OCI-LY7 (cell line): Measurements from ENCODE around the gene ZNF212.

ENCODE experiments used
- EZH2phosphoT487 ChIP-seq: fragments of 200-600 bp; sonication (generic); IDR thresholded peaks from 2 replicates; pipeline ENCODE4 v1.6.1; 2018; ENCODE audit warnings: low read depth, borderline replicate concordance, mild to moderate bottlenecking, mixed run types, antibody characterized with exemption, low read length, moderate library complexity, mixed read lengths
- TF ChIP-seq, protein P1 (sequence below): fragments of 200-600 bp; sonication (generic); conservative IDR thresholded peaks from 2 replicates; pipeline ENCODE4 v1.5.1; 2014; ENCODE audit warnings: mild to moderate bottlenecking, antibody characterized with exemption, low read length, moderate library complexity, mixed read lengths

DNA sequence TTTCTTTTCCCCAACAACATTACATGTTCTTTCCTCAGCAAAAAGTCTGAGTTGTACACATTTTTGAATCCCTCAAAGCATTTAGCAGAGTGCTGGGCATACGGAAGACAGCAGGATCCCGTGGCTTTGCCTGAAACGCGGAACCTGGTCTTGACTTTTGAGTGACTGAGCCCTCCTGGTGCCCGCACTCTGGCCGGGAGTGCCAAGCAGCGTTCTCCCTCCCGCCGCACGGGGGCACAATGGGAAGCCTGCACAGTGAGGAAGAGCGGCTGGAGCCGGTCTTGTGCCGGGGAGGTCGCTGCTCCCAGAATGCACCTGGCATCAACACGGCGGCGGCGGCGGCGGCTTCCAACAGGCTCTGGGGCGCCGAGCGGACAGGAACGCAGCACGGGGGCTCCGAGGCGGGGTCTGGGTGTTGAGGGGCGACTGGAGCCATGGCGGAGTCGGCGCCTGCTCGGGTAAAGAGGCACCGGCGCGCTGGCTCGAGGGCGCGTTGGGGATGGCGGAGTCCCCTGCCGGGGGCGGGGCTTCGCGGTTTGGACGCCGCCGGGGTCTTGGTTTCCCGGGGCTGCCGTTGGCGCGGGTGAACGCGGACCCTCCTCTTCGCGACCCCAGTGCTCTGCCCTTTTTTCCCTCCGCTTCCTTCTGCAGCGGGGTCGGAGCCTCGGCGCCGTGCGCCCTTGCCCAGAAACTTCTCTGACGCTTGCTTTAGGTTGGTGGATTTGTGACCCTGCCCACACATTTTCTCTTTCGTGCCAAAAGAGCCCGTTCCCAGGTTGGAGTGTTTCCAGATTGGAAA lies at the start of gene ZNF212:
- TF ChIP-seq, protein P1, sequence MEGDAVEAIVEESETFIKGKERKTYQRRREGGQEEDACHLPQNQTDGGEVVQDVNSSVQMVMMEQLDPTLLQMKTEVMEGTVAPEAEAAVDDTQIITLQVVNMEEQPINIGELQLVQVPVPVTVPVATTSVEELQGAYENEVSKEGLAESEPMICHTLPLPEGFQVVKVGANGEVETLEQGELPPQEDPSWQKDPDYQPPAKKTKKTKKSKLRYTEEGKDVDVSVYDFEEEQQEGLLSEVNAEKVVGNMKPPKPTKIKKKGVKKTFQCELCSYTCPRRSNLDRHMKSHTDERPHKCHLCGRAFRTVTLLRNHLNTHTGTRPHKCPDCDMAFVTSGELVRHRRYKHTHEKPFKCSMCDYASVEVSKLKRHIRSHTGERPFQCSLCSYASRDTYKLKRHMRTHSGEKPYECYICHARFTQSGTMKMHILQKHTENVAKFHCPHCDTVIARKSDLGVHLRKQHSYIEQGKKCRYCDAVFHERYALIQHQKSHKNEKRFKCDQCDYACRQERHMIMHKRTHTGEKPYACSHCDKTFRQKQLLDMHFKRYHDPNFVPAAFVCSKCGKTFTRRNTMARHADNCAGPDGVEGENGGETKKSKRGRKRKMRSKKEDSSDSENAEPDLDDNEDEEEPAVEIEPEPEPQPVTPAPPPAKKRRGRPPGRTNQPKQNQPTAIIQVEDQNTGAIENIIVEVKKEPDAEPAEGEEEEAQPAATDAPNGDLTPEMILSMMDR, result peak; percentile 84
- TF ChIP-seq EZH2phosphoT487, result no peak
